ENCODE results near the gene MOB3A. TPM values are rescaled to one million over a fixed set of nuclear protein-coding genes. Genes with fewer than 3 reads are reported as not detected.

Gene MOB3A
- total and polyA plus RNA-seq, 10 of the 15 experiments (the other 5 are each of a cell fraction or from before 2014, with no cell fraction given): 7.5 to 229 (median 79.4) TPM

DNA sequence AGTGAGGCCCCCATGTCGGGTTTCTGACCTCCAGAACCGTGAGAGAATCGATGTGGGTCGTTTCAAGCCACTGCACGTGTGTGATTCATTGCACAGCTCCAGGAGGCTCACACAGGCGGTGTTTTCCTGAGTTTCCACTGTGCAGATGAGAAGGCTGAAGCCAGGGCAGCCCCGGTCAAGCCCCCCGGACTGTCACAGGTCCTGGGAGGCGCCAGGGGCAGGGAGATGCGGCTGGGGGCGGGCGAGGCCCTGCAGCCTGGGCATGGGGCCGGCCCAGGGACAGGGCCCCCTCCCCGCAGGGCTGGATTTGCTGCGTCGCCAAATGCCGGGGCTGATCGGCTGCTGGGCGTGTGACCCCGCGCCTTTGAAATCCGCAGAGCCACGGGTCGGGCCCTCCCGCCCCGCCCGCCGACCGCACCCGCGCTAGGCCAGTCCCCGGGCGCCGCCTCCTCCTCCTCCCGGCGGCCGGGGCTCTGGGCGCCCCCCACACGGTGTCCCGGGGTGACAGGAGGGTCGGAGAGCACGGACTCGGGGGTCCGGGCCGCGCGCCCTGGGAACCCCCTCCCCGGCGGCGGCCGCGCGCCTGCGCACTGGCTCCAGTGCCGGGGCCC lies 35.1 kb downstream of the MOB3A start (continued):
- TF ChIP-seq ZNF592 (IDR thresholded peaks at IDR 0.05) (peak; percentile 92), NR2C1 (IDR thresholded peaks at IDR 0.05) (peak; percentile 41; the same call in 1 of the 2 replicates), NFYA (IDR thresholded peaks at IDR 0.05; ENCODE audit: borderline replicate concordance, low read depth, low read length) (no peak), KLF5 (IDR thresholded peaks at IDR 0.05; ENCODE audit: partially characterized antibody) (no peak), NFXL1 (IDR thresholded peaks at IDR 0.05; ENCODE audit: borderline replicate concordance) (0 out of 2 replicates have a peak, but pooled peaks have one; percentile 36), SRF (IDR thresholded peaks at IDR 0.05; ENCODE audit: low read depth in 2 of 2, low read length in 2 of 2) (no peak), RCOR1 (conservative IDR thresholded peaks at IDR 0.05; ENCODE audit: low read depth, low read length) (0 out of 2 replicates have a peak, but pooled peaks have one; percentile 56), TCF3 (IDR thresholded peaks at IDR 0.05; ENCODE audit: borderline replicate concordance, insufficient read depth, low read depth, low read length) (0 out of 2 replicates have a peak, but pooled peaks have one; percentile 14), POLR2A (IDR thresholded peaks at IDR 0.05; ENCODE audit: low read depth, low read length) (peak; percentile 74; the same call in 1 of the 2 replicates), JUNB (IDR thresholded peaks at IDR 0.05) (no peak; the same call in 1 of the 2 replicates), PBX3 (IDR thresholded peaks at IDR 0.05; ENCODE audit: insufficient replicate concordance, low read depth, low read length) (no peak)
- TF ChIP-seq, protein P1, sequence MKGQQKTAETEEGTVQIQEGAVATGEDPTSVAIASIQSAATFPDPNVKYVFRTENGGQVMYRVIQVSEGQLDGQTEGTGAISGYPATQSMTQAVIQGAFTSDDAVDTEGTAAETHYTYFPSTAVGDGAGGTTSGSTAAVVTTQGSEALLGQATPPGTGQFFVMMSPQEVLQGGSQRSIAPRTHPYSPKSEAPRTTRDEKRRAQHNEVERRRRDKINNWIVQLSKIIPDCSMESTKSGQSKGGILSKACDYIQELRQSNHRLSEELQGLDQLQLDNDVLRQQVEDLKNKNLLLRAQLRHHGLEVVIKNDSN (IDR thresholded peaks at IDR 0.05; ENCODE audit: borderline replicate concordance, extremely low read length, insufficient read depth, low read depth, low read length): no peak
- TF ChIP-seq, protein P2, sequence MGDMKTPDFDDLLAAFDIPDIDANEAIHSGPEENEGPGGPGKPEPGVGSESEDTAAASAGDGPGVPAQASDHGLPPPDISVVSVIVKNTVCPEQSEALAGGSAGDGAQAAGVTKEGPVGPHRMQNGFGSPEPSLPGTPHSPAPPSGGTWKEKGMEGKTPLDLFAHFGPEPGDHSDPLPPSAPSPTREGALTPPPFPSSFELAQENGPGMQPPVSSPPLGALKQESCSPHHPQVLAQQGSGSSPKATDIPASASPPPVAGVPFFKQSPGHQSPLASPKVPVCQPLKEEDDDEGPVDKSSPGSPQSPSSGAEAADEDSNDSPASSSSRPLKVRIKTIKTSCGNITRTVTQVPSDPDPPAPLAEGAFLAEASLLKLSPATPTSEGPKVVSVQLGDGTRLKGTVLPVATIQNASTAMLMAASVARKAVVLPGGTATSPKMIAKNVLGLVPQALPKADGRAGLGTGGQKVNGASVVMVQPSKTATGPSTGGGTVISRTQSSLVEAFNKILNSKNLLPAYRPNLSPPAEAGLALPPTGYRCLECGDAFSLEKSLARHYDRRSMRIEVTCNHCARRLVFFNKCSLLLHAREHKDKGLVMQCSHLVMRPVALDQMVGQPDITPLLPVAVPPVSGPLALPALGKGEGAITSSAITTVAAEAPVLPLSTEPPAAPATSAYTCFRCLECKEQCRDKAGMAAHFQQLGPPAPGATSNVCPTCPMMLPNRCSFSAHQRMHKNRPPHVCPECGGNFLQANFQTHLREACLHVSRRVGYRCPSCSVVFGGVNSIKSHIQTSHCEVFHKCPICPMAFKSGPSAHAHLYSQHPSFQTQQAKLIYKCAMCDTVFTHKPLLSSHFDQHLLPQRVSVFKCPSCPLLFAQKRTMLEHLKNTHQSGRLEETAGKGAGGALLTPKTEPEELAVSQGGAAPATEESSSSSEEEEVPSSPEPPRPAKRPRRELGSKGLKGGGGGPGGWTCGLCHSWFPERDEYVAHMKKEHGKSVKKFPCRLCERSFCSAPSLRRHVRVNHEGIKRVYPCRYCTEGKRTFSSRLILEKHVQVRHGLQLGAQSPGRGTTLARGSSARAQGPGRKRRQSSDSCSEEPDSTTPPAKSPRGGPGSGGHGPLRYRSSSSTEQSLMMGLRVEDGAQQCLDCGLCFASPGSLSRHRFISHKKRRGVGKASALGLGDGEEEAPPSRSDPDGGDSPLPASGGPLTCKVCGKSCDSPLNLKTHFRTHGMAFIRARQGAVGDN (IDR thresholded peaks at IDR 0.05): peak; percentile 67
- TF ChIP-seq, protein P3, sequence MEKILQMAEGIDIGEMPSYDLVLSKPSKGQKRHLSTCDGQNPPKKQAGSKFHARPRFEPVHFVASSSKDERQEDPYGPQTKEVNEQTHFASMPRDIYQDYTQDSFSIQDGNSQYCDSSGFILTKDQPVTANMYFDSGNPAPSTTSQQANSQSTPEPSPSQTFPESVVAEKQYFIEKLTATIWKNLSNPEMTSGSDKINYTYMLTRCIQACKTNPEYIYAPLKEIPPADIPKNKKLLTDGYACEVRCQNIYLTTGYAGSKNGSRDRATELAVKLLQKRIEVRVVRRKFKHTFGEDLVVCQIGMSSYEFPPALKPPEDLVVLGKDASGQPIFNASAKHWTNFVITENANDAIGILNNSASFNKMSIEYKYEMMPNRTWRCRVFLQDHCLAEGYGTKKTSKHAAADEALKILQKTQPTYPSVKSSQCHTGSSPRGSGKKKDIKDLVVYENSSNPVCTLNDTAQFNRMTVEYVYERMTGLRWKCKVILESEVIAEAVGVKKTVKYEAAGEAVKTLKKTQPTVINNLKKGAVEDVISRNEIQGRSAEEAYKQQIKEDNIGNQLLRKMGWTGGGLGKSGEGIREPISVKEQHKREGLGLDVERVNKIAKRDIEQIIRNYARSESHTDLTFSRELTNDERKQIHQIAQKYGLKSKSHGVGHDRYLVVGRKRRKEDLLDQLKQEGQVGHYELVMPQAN (conservative IDR thresholded peaks at IDR 0.05): peak; percentile 74
- TF ChIP-seq, protein P4, sequence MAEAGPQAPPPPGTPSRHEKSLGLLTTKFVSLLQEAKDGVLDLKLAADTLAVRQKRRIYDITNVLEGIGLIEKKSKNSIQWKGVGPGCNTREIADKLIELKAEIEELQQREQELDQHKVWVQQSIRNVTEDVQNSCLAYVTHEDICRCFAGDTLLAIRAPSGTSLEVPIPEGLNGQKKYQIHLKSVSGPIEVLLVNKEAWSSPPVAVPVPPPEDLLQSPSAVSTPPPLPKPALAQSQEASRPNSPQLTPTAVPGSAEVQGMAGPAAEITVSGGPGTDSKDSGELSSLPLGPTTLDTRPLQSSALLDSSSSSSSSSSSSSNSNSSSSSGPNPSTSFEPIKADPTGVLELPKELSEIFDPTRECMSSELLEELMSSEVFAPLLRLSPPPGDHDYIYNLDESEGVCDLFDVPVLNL (IDR thresholded peaks at IDR 0.05; ENCODE audit: low read depth, low read length): no peak

Measured in GM12878 (cell line).